ENCODE results near the gene ASMTL.

ASMTL gene

DNA sequence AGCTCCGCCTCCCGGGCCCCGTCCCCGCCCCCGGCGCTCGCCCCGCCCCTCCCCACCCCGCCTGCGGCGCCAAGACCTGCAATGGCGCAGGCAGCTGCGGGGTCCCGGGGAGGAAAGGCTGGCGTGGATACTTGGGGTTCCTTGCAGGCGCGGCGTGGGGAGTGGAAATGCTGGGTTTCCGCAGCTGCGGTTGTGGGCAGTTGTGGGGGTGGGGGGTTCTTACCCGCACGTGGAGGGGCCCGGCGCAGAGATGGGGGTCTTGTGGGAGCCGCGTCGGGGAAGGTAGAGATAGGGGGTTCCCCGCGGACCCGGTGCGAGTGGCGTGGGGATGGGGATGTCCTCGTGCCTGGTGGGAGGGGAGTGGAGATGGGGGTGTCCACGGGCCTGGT is 680 bp upstream of the ASMTL start:
- TF ChIP-seq, protein P1, sequence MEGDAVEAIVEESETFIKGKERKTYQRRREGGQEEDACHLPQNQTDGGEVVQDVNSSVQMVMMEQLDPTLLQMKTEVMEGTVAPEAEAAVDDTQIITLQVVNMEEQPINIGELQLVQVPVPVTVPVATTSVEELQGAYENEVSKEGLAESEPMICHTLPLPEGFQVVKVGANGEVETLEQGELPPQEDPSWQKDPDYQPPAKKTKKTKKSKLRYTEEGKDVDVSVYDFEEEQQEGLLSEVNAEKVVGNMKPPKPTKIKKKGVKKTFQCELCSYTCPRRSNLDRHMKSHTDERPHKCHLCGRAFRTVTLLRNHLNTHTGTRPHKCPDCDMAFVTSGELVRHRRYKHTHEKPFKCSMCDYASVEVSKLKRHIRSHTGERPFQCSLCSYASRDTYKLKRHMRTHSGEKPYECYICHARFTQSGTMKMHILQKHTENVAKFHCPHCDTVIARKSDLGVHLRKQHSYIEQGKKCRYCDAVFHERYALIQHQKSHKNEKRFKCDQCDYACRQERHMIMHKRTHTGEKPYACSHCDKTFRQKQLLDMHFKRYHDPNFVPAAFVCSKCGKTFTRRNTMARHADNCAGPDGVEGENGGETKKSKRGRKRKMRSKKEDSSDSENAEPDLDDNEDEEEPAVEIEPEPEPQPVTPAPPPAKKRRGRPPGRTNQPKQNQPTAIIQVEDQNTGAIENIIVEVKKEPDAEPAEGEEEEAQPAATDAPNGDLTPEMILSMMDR (IDR thresholded peaks at IDR 0.05; ENCODE audit: poor library complexity, severe bottlenecking), result no peak
- H3K9me3 ChIP-seq (ENCODE audit: severe bottlenecking), result no peaks in the 10 kb centered on the region
- no peaks in the 10 kb centered on the region for H3K4me1 ChIP-seq (ENCODE audit: insufficient read depth, poor library complexity, severe bottlenecking)
- H3K36me3 ChIP-seq (ENCODE audit: low read depth), result peaks cover 6% of the 10 kb centered on the region
- H3K27me3 ChIP-seq (ENCODE audit: insufficient read depth, poor library complexity, severe bottlenecking), result no peaks in the 10 kb centered on the region
- ATAC-seq (ENCODE audit: low read depth), result peak; percentile 29
- no peak for DNase-seq (ENCODE audit: low spot score)
- H3K27ac ChIP-seq (ENCODE audit: poor library complexity, severe bottlenecking), result peak overlapping the region; percentile 34
- peak overlapping the region; percentile 63 for H3K4me3 ChIP-seq (ENCODE audit: severe bottlenecking)

DNA sequence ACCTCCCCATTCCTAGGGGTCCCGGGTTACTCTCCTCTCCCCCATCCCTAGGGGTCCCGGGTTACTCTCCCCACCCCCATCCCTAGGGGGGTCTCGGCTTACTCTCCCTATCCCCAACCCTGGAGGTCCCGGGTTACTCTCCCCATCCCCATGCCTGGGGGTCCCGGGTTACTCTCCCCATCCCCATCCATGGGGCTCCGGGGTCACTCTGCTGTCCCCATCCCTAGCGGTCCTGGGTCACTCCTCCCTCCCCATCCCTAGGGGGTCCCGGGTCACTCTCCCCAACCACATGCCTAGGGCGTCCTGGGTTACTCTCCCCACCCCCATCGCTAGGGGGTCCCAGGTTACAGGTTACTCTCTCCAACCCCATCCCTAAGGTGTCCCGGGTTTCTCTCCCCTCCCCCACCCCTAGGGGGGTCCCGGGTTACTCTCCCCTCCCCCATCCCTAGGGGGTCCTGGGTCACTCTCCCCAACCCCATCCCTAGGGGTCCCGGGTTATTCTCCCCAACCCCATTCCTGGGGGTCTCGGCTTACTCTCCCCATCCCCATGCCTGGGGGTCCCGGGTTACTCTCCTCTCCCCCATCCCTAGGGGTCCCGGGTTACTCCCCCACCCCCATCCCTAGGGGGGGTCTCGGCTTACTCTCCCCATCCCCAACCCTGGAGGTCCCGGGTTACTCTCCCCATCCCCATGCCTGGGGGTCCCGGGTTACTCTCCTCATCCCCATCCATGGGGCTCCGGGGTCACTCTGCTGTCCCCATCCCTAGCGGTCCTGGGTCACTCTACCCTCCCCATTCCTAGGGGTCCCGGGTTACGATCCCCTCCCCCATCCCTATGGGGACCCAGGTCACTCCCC is 821 bp downstream of the ASMTL start:
- peak overlapping the region; percentile 78 for H3K4me3 ChIP-seq (ENCODE audit: severe bottlenecking)
- H3K27ac ChIP-seq (ENCODE audit: poor library complexity, severe bottlenecking), result peak overlapping the region; percentile 52
- peak; percentile 66 for DNase-seq (ENCODE audit: low spot score)

DNA sequence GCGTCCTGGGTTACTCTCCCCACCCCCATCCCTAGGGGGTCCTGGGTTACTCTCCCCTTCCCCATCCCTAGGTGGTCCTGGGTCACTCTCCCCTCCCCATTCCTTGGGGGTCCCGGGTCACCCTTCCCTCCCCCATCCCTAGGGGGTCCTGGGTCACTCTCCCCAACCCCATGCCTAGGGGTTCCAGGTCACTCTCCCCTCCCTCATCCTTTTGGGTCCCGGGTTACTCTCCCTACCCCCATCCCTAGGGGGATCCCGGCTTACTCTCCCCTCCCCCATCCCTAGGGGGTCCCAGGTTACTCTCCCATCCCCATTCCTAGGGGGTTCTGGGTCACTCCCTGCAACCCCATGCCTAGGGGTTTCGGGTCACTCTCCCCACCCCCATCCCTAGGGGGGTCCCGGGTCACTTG is 1.5 kb downstream of the ASMTL start:
- ATAC-seq (ENCODE audit: low read depth) (no peak), DNase-seq (ENCODE audit: low spot score) (peak; percentile 44)
- H3K4me1 ChIP-seq (ENCODE audit: insufficient read depth, poor library complexity, severe bottlenecking), result no peaks in the 10 kb centered on the region
- H3K27ac ChIP-seq (ENCODE audit: poor library complexity, severe bottlenecking), result no peak overlapping the region
- TF ChIP-seq, protein P1 (IDR thresholded peaks at IDR 0.05; ENCODE audit: poor library complexity, severe bottlenecking), result no peak
- H3K36me3 ChIP-seq (ENCODE audit: low read depth), result peaks cover 6% of the 10 kb centered on the region
- H3K9me3 ChIP-seq (ENCODE audit: severe bottlenecking), result no peaks in the 10 kb centered on the region
- H3K27me3 ChIP-seq (ENCODE audit: insufficient read depth, poor library complexity, severe bottlenecking), result no peaks in the 10 kb centered on the region
- H3K4me3 ChIP-seq (ENCODE audit: severe bottlenecking), result no peak overlapping the region

More for the DNA sequence above, 821 bp downstream of the ASMTL start:
- H3K36me3 ChIP-seq (ENCODE audit: low read depth), result peaks cover 6% of the 10 kb centered on the region
- no peaks in the 10 kb centered on the region for H3K9me3 ChIP-seq (ENCODE audit: severe bottlenecking)
- no peaks in the 10 kb centered on the region for H3K4me1 ChIP-seq (ENCODE audit: insufficient read depth, poor library complexity, severe bottlenecking)
- TF ChIP-seq, protein P1 (IDR thresholded peaks at IDR 0.05; ENCODE audit: poor library complexity, severe bottlenecking), result no peak
- H3K27me3 ChIP-seq (ENCODE audit: insufficient read depth, poor library complexity, severe bottlenecking), result no peaks in the 10 kb centered on the region
- ATAC-seq (ENCODE audit: low read depth), result no peak

DNA sequence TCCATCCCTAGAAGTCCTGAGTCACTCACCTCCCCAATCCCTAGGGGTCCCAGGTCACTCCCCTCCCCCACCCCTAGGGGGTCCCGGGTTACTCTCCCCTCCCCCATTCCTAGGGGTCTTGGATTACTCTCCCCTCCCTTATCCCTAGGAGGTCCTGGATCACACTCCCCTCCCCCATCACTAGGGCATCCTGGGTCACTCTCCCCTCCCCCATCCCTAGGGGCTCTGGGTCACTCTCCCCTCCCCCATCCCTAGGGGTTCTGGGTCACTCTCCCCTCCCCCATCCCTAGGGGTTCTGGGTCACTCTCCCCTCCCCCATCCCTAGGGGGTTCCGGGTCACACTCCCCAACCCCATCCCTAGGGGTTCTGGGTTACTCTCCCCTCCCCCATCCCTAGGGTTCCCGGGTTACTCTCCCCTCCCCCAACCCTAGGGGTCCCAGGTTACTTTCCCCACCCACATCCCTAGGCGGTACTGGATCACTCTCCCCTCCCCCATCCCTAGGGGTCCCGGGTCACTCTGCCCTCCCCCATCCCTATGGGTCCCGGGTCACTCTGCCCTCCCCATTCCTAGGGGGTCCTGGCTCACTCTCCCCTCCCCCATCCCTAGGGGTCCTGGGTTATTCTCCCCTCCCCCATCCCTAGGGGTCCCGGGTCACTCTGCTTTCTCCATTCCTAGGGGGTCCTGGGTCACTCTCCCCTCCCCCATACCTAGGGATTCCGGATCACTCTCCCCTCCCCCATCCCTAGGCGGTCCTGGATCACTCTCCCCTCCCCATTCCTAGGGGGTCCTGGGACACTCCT is 2.1 kb downstream of the ASMTL start:
- H3K4me3 ChIP-seq (ENCODE audit: severe bottlenecking), result no peak overlapping the region
- no peak overlapping the region for H3K27ac ChIP-seq (ENCODE audit: poor library complexity, severe bottlenecking)
- no peak for ATAC-seq (ENCODE audit: low read depth)
- H3K4me1 ChIP-seq (ENCODE audit: insufficient read depth, poor library complexity, severe bottlenecking), result no peaks in the 10 kb centered on the region
- TF ChIP-seq, protein P1 (IDR thresholded peaks at IDR 0.05; ENCODE audit: poor library complexity, severe bottlenecking), result no peak
- no peaks in the 10 kb centered on the region for H3K9me3 ChIP-seq (ENCODE audit: severe bottlenecking)
- peak; percentile 37 for DNase-seq (ENCODE audit: low spot score)
- H3K36me3 ChIP-seq (ENCODE audit: low read depth), result peaks cover 6% of the 10 kb centered on the region
- H3K27me3 ChIP-seq (ENCODE audit: insufficient read depth, poor library complexity, severe bottlenecking), result no peaks in the 10 kb centered on the region
